ENCODE measurements around the gene CAMKK2.
"Not testable (repeated sequence)": the region's sequence is repeated elsewhere in the genome, so short reads cannot be mapped to it uniquely, and the experiment has no call there.

CAMKK2 gene

GRCh38 chr12:121228919-121229665 lies 67.4 kb downstream of the CAMKK2 start:
- Histone ChIP-seq H3K27me3 (replicated peaks; ENCODE audit: control insufficient read depth, insufficient read depth, low read length) (no peaks in the 10 kb centered on the region), H3K4me3 (replicated peaks; ENCODE audit: low read depth, low read length) (no peak overlapping the region), H3K36me3 (ENCODE audit: control insufficient read depth, insufficient read depth, low read length) (peaks cover 24% of the 10 kb centered on the region)
- DNase-seq (ENCODE audit: extremely low read depth, insufficient read length), result no peak
- TF ChIP-seq, protein P1, sequence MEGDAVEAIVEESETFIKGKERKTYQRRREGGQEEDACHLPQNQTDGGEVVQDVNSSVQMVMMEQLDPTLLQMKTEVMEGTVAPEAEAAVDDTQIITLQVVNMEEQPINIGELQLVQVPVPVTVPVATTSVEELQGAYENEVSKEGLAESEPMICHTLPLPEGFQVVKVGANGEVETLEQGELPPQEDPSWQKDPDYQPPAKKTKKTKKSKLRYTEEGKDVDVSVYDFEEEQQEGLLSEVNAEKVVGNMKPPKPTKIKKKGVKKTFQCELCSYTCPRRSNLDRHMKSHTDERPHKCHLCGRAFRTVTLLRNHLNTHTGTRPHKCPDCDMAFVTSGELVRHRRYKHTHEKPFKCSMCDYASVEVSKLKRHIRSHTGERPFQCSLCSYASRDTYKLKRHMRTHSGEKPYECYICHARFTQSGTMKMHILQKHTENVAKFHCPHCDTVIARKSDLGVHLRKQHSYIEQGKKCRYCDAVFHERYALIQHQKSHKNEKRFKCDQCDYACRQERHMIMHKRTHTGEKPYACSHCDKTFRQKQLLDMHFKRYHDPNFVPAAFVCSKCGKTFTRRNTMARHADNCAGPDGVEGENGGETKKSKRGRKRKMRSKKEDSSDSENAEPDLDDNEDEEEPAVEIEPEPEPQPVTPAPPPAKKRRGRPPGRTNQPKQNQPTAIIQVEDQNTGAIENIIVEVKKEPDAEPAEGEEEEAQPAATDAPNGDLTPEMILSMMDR (IDR thresholded peaks at IDR 0.05; ENCODE audit: insufficient read depth, low read length, poor library complexity, severe bottlenecking), result no peak

DNA sequence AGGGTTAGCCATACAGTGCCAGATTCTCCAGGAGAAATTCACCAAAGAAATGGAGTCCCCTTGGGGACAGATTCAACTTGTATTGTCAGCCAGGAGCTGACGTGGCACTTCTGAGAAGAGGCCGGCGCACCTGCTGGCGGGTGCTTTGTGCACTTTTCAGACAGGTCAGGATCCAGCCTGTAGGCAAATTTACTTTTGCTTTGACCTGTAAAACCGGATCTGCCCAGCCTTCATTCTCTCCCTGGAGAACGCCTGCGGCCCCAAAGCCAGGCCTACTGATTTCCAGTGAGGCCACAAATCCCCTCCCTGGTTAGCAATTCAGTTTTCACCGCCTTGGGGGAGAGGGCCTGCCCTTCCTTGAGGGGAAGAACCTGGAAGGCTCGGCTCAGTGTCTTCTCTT lies 69.2 kb downstream of the CAMKK2 start:
- DNase-seq (ENCODE audit: extremely low read depth, insufficient read length), result peak; percentile 78
- H3K36me3 ChIP-seq (ENCODE audit: control insufficient read depth, insufficient read depth, low read length), result peaks cover 16% of the 10 kb centered on the region
- TF ChIP-seq, protein P1 (IDR thresholded peaks at IDR 0.05; ENCODE audit: insufficient read depth, low read length, poor library complexity, severe bottlenecking), result no peak
- H3K27me3 ChIP-seq (replicated peaks; ENCODE audit: control insufficient read depth, insufficient read depth, low read length), result no peaks in the 10 kb centered on the region
- H3K4me3 ChIP-seq (replicated peaks; ENCODE audit: low read depth, low read length), result no peak overlapping the region

- H3K4me3 ChIP-seq (replicated peaks; ENCODE audit: low read depth, low read length); DNase-seq (ENCODE audit: extremely low read depth, insufficient read length); H3K27me3 ChIP-seq (replicated peaks; ENCODE audit: control insufficient read depth, insufficient read depth, low read length): not testable (repeated sequence)
- peaks cover 14% of the 10 kb centered on the region for H3K36me3 ChIP-seq (ENCODE audit: control insufficient read depth, insufficient read depth, low read length)
Observed at GRCh38 chr12:121226871-121227270, 69.6 kb downstream of the CAMKK2 start.

DNA sequence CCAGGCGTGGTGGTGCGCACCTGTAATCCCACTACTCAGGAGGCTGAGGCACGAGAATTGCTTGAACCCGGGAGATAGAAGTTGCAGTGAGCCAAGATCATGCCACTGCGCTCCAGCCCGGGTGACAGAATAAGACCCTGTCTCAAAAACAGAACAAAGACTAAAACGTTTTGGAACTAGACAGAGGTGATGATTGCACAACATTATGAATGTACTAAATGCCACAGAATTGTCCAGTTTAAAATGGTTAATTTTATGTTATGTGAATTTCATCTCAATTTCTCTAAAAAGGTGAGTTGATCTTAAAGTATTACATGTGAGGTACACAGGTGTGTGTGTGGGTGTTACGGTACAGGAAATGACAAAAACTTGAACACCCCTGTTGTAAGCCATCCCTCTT lies 70.1 kb downstream of the CAMKK2 start:
- no peak for DNase-seq (ENCODE audit: extremely low read depth, insufficient read length)
- Histone ChIP-seq H3K4me3 (replicated peaks; ENCODE audit: low read depth, low read length) (no peak overlapping the region), H3K27me3 (replicated peaks; ENCODE audit: control insufficient read depth, insufficient read depth, low read length) (no peaks in the 10 kb centered on the region), H3K36me3 (ENCODE audit: control insufficient read depth, insufficient read depth, low read length) (peaks cover 14% of the 10 kb centered on the region)
- TF ChIP-seq, protein P1 (IDR thresholded peaks at IDR 0.05; ENCODE audit: insufficient read depth, low read length, poor library complexity, severe bottlenecking), result no peak

DNA sequence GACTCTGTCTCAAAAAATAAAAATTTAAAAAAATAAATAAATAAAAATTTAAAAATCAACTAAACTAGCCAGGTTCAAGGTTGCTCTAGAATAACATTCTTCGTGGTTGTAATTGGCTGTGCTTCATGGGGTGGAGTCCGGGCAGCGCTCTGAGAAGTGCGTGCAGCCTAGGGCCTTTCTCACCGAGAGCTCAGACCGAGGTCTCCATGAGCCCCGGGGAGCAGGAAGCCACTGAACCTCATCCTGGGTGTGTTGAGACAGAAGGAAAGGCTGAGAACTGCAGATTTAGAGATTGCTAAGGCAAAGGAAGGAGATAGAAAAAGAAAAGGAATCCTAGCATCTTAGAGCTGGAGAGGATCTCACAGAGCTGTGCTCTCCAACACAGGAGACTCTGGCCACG lies 71.9 kb downstream of the CAMKK2 start:
- TF ChIP-seq, protein P1 (IDR thresholded peaks at IDR 0.05; ENCODE audit: insufficient read depth, low read length, poor library complexity, severe bottlenecking), result no peak
- Histone ChIP-seq H3K36me3 (ENCODE audit: control insufficient read depth, insufficient read depth, low read length) (peaks cover 11% of the 10 kb centered on the region), H3K4me3 (replicated peaks; ENCODE audit: low read depth, low read length) (no peak overlapping the region), H3K27me3 (replicated peaks; ENCODE audit: control insufficient read depth, insufficient read depth, low read length) (no peaks in the 10 kb centered on the region)
- DNase-seq (ENCODE audit: extremely low read depth, insufficient read length), result no peak

GRCh38 chr12:121223292-121224285 lies 72.9 kb downstream of the CAMKK2 start:
- Histone ChIP-seq H3K27me3 (replicated peaks; ENCODE audit: control insufficient read depth, insufficient read depth, low read length) (no peaks in the 10 kb centered on the region), H3K36me3 (ENCODE audit: control insufficient read depth, insufficient read depth, low read length) (peaks cover 5% of the 10 kb centered on the region), H3K4me3 (replicated peaks; ENCODE audit: low read depth, low read length) (no peak overlapping the region)
- no peak for DNase-seq (ENCODE audit: extremely low read depth, insufficient read length)
- TF ChIP-seq, protein P1 (IDR thresholded peaks at IDR 0.05; ENCODE audit: insufficient read depth, low read length, poor library complexity, severe bottlenecking), result peak; percentile 67
